ENCODE results near the gene EFCAB14.
"Not testable (repeated sequence)": the region's sequence is repeated elsewhere in the genome, so short reads cannot be mapped to it uniquely, and the experiment has no call there.

EFCAB14 gene

DNA sequence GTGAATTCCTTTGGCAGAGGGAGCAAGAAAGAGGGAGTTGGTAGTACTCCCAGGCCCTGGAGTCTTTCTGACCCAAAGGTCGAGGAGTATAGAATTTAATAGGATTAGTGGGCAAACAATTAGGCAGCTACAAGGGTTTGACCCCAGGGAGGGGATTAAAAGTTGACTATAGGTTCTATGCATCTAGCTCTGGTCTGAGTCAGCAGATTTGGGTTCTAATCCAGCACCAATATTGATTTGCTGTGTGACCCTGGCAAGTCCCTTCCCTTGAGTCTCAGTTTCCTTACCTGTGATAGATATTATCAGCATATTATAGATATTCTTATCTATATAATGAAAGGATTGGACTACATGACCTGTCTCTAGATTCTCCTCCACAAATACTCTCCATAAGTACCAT is 35.1 kb upstream of the EFCAB14 start:
- peaks cover 0 to 4% of the 10 kb centered on the region in 2 donors for H3K9me3 ChIP-seq (ENCODE audit: control insufficient read depth in 2 of 2, low read length in 2 of 2)
- H3K4me3 ChIP-seq (ENCODE audit: low read length in 2 of 2): no peak overlapping the region
- H3K9ac ChIP-seq (ENCODE audit: low read length in 2 of 2): no peak overlapping the region
- no peaks in the 10 kb centered on the region for H3K36me3 ChIP-seq (ENCODE audit: control insufficient read depth in 2 of 2, insufficient read depth in 2 of 2, low read length in 2 of 2)
- no peaks in the 10 kb centered on the region for H3K4me1 ChIP-seq (ENCODE audit: control insufficient read depth, insufficient read depth, low read length)
- peaks cover 2 to 6% of the 10 kb centered on the region in 2 donors for H3K27me3 ChIP-seq (ENCODE audit: control insufficient read depth in 1 of 2, insufficient read depth in 2 of 2, low read length in 2 of 2)
- no peak overlapping the region for H3K27ac ChIP-seq (ENCODE audit: low read length)

DNA sequence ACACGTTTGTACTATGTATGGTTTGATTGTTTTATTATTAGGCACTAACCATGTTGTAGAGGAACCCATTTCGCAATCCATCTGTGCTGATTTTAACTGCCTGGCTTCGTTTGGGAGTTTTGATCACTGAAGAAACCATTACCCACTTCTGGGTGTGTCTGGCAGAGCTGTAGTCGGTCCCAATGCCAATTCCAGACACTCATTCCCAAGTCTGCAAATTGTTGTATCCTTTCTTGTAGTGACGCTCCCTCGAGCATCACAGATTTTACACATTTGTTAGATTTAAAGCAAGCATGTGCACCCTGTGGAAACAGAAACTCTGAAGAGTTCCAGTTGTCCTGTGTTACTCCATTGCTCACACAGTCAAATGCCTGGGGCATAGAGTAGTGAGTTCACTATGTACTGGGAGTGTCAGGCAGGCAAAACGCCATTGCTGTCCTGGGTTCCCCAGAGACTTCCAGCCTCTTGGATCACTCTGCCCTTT is 31.0 kb upstream of the EFCAB14 start:
- no peak overlapping the region for H3K9ac ChIP-seq (ENCODE audit: low read length in 2 of 2)
- H3K27me3 ChIP-seq (ENCODE audit: control insufficient read depth in 1 of 2, insufficient read depth in 2 of 2, low read length in 2 of 2): peaks cover 6 to 12% of the 10 kb centered on the region in 2 donors
- no peaks in the 10 kb centered on the region for H3K36me3 ChIP-seq (ENCODE audit: control insufficient read depth in 2 of 2, insufficient read depth in 2 of 2, low read length in 2 of 2)
- H3K9me3 ChIP-seq (ENCODE audit: control insufficient read depth in 2 of 2, low read length in 2 of 2): peaks cover 0 to 2% of the 10 kb centered on the region in 2 donors
- no peak overlapping the region for H3K4me3 ChIP-seq (ENCODE audit: low read length in 2 of 2)
- H3K4me1 ChIP-seq (ENCODE audit: control insufficient read depth, insufficient read depth, low read length): no peaks in the 10 kb centered on the region
- no peak overlapping the region for H3K27ac ChIP-seq (ENCODE audit: low read length)

GRCh38 chr1:46749404-46749803 is 30.5 kb upstream of the EFCAB14 start:
- no peaks in the 10 kb centered on the region for H3K36me3 ChIP-seq (ENCODE audit: control insufficient read depth in 2 of 2, insufficient read depth in 2 of 2, low read length in 2 of 2)
- H3K9me3 ChIP-seq (ENCODE audit: control insufficient read depth in 2 of 2, low read length in 2 of 2): no peaks in the 10 kb centered on the region
- no peak overlapping the region for H3K4me3 ChIP-seq (ENCODE audit: low read length in 2 of 2)
- H3K27me3 ChIP-seq (ENCODE audit: control insufficient read depth in 1 of 2, insufficient read depth in 2 of 2, low read length in 2 of 2): peaks cover 6 to 12% of the 10 kb centered on the region in 2 donors
- H3K4me1 ChIP-seq (ENCODE audit: control insufficient read depth, insufficient read depth, low read length): no peaks in the 10 kb centered on the region
- H3K27ac ChIP-seq (ENCODE audit: low read length): no peak overlapping the region
- no peak overlapping the region for H3K9ac ChIP-seq (ENCODE audit: low read length in 2 of 2)

DNA sequence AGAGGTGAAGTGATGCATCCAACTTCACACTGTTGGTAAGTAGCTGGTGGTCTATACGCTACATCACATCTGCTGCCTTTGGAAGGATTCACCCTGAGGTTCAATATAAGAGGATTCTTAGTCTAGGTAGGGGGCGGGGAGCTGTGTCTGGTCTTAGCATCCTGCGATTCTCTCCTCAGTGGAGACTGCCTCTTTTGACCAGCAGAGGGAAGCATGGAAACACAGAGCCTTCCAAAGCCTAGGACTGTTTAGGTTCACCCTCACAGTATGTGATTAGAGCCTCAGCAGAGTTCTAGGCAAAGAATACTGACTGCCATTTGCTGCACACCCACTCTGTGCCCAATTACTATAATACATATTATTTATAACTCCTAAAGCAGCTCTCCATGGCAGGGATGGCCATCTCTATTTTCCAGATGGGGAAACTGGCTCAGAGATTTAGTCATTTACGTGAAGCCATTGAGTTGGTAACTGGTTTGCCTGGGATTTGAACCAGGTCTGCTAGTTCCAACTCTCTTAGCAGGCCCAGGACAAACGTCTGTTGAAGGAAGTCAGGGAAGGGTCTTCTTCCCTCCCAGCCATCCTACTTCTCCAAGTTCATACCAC is 28.9 kb upstream of the EFCAB14 start:
- H3K9ac ChIP-seq (ENCODE audit: low read length in 2 of 2): no peak overlapping the region
- H3K36me3 ChIP-seq (ENCODE audit: control insufficient read depth in 2 of 2, insufficient read depth in 2 of 2, low read length in 2 of 2): no peaks in the 10 kb centered on the region
- peaks cover 6 to 9% of the 10 kb centered on the region in 2 donors for H3K27me3 ChIP-seq (ENCODE audit: control insufficient read depth in 1 of 2, insufficient read depth in 2 of 2, low read length in 2 of 2)
- H3K4me1 ChIP-seq (ENCODE audit: control insufficient read depth, insufficient read depth, low read length): no peaks in the 10 kb centered on the region
- H3K27ac ChIP-seq (ENCODE audit: low read length): no peak overlapping the region
- H3K9me3 ChIP-seq (ENCODE audit: control insufficient read depth in 2 of 2, low read length in 2 of 2): no peaks in the 10 kb centered on the region
- H3K4me3 ChIP-seq (ENCODE audit: low read length in 2 of 2): no peak overlapping the region

- Histone ChIP-seq H3K4me3 (ENCODE audit: low read length in 2 of 2) (no peak overlapping the region), H3K9ac (ENCODE audit: low read length in 2 of 2) (no peak overlapping the region), H3K27ac (ENCODE audit: low read length) (no peak overlapping the region), H3K36me3 (ENCODE audit: control insufficient read depth in 2 of 2, insufficient read depth in 2 of 2, low read length in 2 of 2) (no peaks in the 10 kb centered on the region), H3K9me3 (ENCODE audit: control insufficient read depth in 2 of 2, low read length in 2 of 2) (no peaks in the 10 kb centered on the region), H3K4me1 (ENCODE audit: control insufficient read depth, insufficient read depth, low read length) (no peaks in the 10 kb centered on the region), H3K27me3 (ENCODE audit: control insufficient read depth in 1 of 2, insufficient read depth in 2 of 2, low read length in 2 of 2) (no peaks in the 10 kb centered on the region)
Measured at GRCh38 chr1:46742069-46742468, 23.2 kb upstream of the EFCAB14 start.

GRCh38 chr1:46735708-46736324 is 16.9 kb upstream of the EFCAB14 start:
- Histone ChIP-seq H3K27ac (ENCODE audit: low read length) (no peak overlapping the region), H3K9ac (ENCODE audit: low read length in 2 of 2) (no peak overlapping the region), H3K4me1 (ENCODE audit: control insufficient read depth, insufficient read depth, low read length) (no peaks in the 10 kb centered on the region), H3K9me3 (ENCODE audit: control insufficient read depth in 2 of 2, low read length in 2 of 2) (no peaks in the 10 kb centered on the region), H3K36me3 (ENCODE audit: control insufficient read depth in 2 of 2, insufficient read depth in 2 of 2, low read length in 2 of 2) (no peaks in the 10 kb centered on the region), H3K27me3 (ENCODE audit: control insufficient read depth in 1 of 2, insufficient read depth in 2 of 2, low read length in 2 of 2) (no peaks in the 10 kb centered on the region), H3K4me3 (ENCODE audit: low read length in 2 of 2) (no peak overlapping the region)

DNA sequence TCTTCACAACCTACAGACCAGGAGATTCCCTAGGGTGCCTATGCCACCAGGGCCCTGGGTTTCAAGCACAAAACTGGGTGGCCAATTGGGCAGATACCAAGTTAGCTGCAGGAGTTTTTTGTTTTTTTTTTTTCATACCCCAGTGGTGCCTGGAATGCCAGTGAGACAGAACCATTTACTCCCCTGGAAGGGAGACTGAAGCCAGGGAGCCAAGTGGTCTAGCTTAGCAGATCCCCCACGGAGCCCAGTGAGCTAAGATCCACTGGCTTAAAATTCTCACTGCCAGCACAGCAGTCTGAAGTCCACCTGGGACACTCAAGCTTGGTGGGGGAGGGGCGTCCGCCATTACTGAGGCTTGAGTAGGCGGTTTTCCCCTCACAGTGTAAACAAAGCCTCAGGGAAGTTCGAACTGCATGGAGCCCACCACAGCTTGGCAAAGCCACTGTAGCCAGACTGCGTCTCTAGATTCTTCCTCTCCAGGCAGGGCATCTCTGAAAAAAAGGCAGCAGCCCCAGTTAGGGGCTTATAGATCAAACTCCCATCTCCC is 9.5 kb upstream of the EFCAB14 start:
- H3K9ac ChIP-seq (ENCODE audit: low read length in 2 of 2); H3K9me3 ChIP-seq (ENCODE audit: control insufficient read depth in 2 of 2, low read length in 2 of 2); H3K4me1 ChIP-seq (ENCODE audit: control insufficient read depth, insufficient read depth, low read length); H3K36me3 ChIP-seq (ENCODE audit: control insufficient read depth in 2 of 2, insufficient read depth in 2 of 2, low read length in 2 of 2); H3K4me3 ChIP-seq (ENCODE audit: low read length in 2 of 2); H3K27me3 ChIP-seq (ENCODE audit: control insufficient read depth in 1 of 2, insufficient read depth in 2 of 2, low read length in 2 of 2); H3K27ac ChIP-seq (ENCODE audit: low read length): not testable (repeated sequence)

DNA sequence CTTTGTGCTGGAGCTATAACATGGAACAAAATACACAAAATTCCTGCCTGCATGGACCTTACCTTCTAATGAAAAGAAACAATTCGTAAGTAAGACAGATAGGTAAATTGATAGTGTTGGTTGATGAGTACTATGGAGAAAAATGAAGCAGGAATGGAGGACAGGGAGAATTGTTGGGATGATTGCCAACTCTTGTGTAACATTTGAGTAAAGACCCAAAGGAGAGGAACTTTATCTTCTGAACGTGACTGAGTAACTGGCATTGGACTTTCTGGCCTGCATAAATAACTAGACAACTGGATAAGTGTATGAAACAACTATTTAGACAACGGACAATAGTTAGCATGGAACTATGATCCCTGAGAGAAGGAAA is 6.8 kb upstream of the EFCAB14 start:
- Histone ChIP-seq H3K4me1 (ENCODE audit: control insufficient read depth, insufficient read depth, low read length) (peaks cover 7% of the 10 kb centered on the region), H3K27me3 (ENCODE audit: control insufficient read depth in 1 of 2, insufficient read depth in 2 of 2, low read length in 2 of 2) (peaks cover 0 to 3% of the 10 kb centered on the region in 2 donors), H3K36me3 (ENCODE audit: control insufficient read depth in 2 of 2, insufficient read depth in 2 of 2, low read length in 2 of 2) (no peaks in the 10 kb centered on the region), H3K27ac (ENCODE audit: low read length) (no peak overlapping the region), H3K9ac (ENCODE audit: low read length in 2 of 2) (no peak overlapping the region), H3K4me3 (ENCODE audit: low read length in 2 of 2) (no peak overlapping the region), H3K9me3 (ENCODE audit: control insufficient read depth in 2 of 2, low read length in 2 of 2) (no peaks in the 10 kb centered on the region)

- H3K36me3 ChIP-seq (ENCODE audit: control insufficient read depth in 2 of 2, insufficient read depth in 2 of 2, low read length in 2 of 2): no peaks in the 10 kb centered on the region
- H3K9ac ChIP-seq (ENCODE audit: low read length in 2 of 2): no peak overlapping the region
- no peaks in the 10 kb centered on the region for H3K9me3 ChIP-seq (ENCODE audit: control insufficient read depth in 2 of 2, low read length in 2 of 2)
- H3K4me1 ChIP-seq (ENCODE audit: control insufficient read depth, insufficient read depth, low read length): peaks cover 7% of the 10 kb centered on the region
- H3K27me3 ChIP-seq (ENCODE audit: control insufficient read depth in 1 of 2, insufficient read depth in 2 of 2, low read length in 2 of 2): peaks cover 0 to 3% of the 10 kb centered on the region in 2 donors
- H3K27ac ChIP-seq (ENCODE audit: low read length): no peak overlapping the region
- H3K4me3 ChIP-seq (ENCODE audit: low read length in 2 of 2): no peak overlapping the region
Measured at GRCh38 chr1:46724991-46725735, 6.2 kb upstream of the EFCAB14 start.

DNA sequence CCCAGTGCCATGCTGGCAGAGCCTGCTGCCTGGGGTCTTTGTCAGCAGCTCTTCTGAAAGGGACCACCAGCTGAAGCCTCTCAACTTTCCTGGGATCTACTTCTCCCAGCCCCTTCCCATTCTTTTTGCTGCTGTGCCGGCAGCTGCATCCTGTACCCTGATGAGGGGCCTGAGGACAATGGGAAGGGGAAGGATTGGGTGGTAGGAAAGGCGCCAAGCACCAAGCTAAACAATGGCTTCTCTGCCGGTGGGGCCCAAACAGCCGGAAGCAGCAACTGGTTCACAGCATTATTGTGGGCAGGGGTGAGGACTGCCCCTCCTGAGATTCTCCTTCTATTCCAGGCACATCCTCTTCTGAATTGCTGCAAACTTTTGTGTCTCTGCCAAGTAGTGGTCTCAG is 5.0 kb upstream of the EFCAB14 start:
- Histone ChIP-seq H3K4me1 (ENCODE audit: control insufficient read depth, insufficient read depth, low read length) (peaks cover 11% of the 10 kb centered on the region), H3K9me3 (ENCODE audit: control insufficient read depth in 2 of 2, low read length in 2 of 2) (no peaks in the 10 kb centered on the region), H3K27me3 (ENCODE audit: control insufficient read depth in 1 of 2, insufficient read depth in 2 of 2, low read length in 2 of 2) (peaks cover 0 to 3% of the 10 kb centered on the region in 2 donors), H3K4me3 (ENCODE audit: low read length in 2 of 2) (no peak overlapping the region), H3K36me3 (ENCODE audit: control insufficient read depth in 2 of 2, insufficient read depth in 2 of 2, low read length in 2 of 2) (no peaks in the 10 kb centered on the region), H3K27ac (ENCODE audit: low read length) (no peak overlapping the region), H3K9ac (ENCODE audit: low read length in 2 of 2) (no peak overlapping the region)
